Sigmoid colon (tissue), 7 donors: ENCODE results near the gene C2orf80. TPM values are rescaled to one million over a fixed set of nuclear protein-coding genes. Genes with fewer than 3 reads are reported as not detected.

Experiments used
- DNase-seq: peaks from one replicate; pipeline ENCODE4 v3.0.0-alpha.2; 2019
- H3K27ac ChIP-seq, 4 donors: fragments of 200-600 bp; sonication (generic); one replicate each; pipeline ENCODE4 v1.5.1; 2016 to 2019; ENCODE audit warnings: mild to moderate bottlenecking in 1 of 4
- H3K27me3 ChIP-seq, 3 donors: fragments of 200-600 bp; sonication (generic); one replicate each; pipeline ENCODE4 v1.5.1; 2019; ENCODE audit warnings: mild to moderate bottlenecking in 1 of 3
- H3K36me3 ChIP-seq, 4 donors: fragments of 200-600 bp; sonication (generic); one replicate each; pipeline ENCODE4 v1.5.1; 2016 to 2019
- H3K4me1 ChIP-seq, 4 donors: fragments of 200-600 bp; sonication (generic); one replicate each; pipeline ENCODE4 v1.5.1; 2017 to 2019
- H3K4me3 ChIP-seq, 4 donors: fragments of 200-600 bp; sonication (generic); one replicate each; pipeline ENCODE4 v1.5.1; 2017 to 2019; ENCODE audit warnings: mild to moderate bottlenecking in 2 of 4, moderate library complexity in 1 of 4
- H3K9me3 ChIP-seq, 4 donors: fragments of 200-600 bp in 3 of 4; sonication (generic) in 3 of 4; one replicate each; pipeline versions ENCODE4 v1.5.1 to v1.6.1; 2013 to 2019
- EP300 ChIP-seq, 4 donors: sonication (generic); formaldehyde crosslinking; IDR thresholded peaks; one replicate each; pipeline ENCODE4 v1.6.1; 2017; ENCODE audit warnings: antibody characterized with exemption in 4 of 4
- POLR2A ChIP-seq, 2 donors: fragments of 450-650 bp; IDR thresholded peaks; one replicate each; pipeline ENCODE4 v1.6.1; 2016; ENCODE audit warnings: antibody characterized with exemption in 2 of 2, mild to moderate bottlenecking in 2 of 2, moderate library complexity in 2 of 2
- POLR2AphosphoS5 ChIP-seq, 4 donors: sonication (generic); formaldehyde crosslinking; IDR thresholded peaks; one replicate each; pipeline ENCODE4 v1.6.1; 2017; ENCODE audit warnings: antibody characterized with exemption in 4 of 4
- WGBS, 2 donors: extraction: QIAGEN DNeasy Blood & Tissue Kit; methylation state at CpG; one replicate each; pipeline ENCODE4 v1.1.7; 2013; 5-methylcytosine and 5-hydroxymethylcytosine counted together
- intact Hi-C: fragments of 100-400 bp; cut with DNase I; formaldehyde crosslinking; loops from one replicate; pipeline ENCODE4 v1.15.1; 2023
- polyA plus RNA-seq, 3 donors: library from polyadenylated mRNA; stranded (reverse); fragments of 200-250 nt; gene quantifications; one replicate each; pipeline ENCODE4 v1.2.3, GENCODE V29; 2013
- total RNA-seq, 4 donors: library from RNA; depleted of rRNA; stranded (reverse); fragments of >200 nt; gene quantifications; one replicate each; pipeline ENCODE4 v1.1.0, GENCODE V29; 2016
- TF ChIP-seq, protein P1 (sequence below), 4 experiments: fragments of 450-650 bp in 3 of 4; fragments of 200-600 bp in 1 of 4; IDR thresholded peaks; one replicate each; pipeline ENCODE4 v1.5.1; 2016 to 2019; ENCODE audit warnings: antibody characterized with exemption in 4 of 4, mild to moderate bottlenecking in 3 of 4, moderate library complexity in 2 of 4
- donor health status: healthy with polysubstance abuse.
- donor health status: Bipolar disorder and iron deficiency.
- donor health status: healthy.

C2orf80 gene
- total and polyA plus RNA-seq, 7 donors: not detected

DNA sequence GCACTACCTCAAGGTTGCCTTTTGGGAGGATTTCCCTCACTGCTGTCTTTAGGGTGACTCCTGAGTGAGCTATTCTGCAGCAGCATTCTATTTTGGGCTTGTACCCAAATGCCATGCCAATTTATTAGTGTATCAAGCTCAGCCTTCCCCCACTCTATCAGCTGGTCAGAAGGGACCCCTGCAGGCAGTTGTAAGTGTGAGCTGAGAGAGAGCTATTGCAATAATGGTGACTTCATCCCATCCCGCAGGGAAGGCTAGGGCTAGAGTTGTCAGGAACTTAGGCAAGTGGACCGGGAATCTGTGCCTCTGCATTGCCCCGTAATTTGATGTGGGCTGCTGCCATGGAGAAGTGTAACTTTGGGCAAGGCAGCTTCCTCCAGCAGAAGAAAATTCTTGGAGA is 42.1 kb downstream of the C2orf80 start:
- Histone ChIP-seq H3K36me3 (no peaks in the 10 kb centered on the region), H3K4me3 (no peak overlapping the region), H3K27ac (no peak overlapping the region), H3K4me1 (no peaks in the 10 kb centered on the region), H3K27me3 (no peaks in the 10 kb centered on the region), H3K9me3 (peaks cover 0 to 2% (median 0%) of the 10 kb centered on the region in 4 donors)
- TF ChIP-seq, protein P1, sequence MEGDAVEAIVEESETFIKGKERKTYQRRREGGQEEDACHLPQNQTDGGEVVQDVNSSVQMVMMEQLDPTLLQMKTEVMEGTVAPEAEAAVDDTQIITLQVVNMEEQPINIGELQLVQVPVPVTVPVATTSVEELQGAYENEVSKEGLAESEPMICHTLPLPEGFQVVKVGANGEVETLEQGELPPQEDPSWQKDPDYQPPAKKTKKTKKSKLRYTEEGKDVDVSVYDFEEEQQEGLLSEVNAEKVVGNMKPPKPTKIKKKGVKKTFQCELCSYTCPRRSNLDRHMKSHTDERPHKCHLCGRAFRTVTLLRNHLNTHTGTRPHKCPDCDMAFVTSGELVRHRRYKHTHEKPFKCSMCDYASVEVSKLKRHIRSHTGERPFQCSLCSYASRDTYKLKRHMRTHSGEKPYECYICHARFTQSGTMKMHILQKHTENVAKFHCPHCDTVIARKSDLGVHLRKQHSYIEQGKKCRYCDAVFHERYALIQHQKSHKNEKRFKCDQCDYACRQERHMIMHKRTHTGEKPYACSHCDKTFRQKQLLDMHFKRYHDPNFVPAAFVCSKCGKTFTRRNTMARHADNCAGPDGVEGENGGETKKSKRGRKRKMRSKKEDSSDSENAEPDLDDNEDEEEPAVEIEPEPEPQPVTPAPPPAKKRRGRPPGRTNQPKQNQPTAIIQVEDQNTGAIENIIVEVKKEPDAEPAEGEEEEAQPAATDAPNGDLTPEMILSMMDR (IDR thresholded peaks at IDR 0.05): no peak
- no peak for TF ChIP-seq POLR2AphosphoS5 (IDR thresholded peaks at IDR 0.05)
- TF ChIP-seq POLR2A (IDR thresholded peaks at IDR 0.05): no peak
- no peak for TF ChIP-seq EP300 (IDR thresholded peaks at IDR 0.05)
- no peak for DNase-seq
- intact Hi-C loops: no loop called here
- 87 to 90% methylated on average over 3 of the region's 3 CpGs for WGBS, 2 donors

DNA sequence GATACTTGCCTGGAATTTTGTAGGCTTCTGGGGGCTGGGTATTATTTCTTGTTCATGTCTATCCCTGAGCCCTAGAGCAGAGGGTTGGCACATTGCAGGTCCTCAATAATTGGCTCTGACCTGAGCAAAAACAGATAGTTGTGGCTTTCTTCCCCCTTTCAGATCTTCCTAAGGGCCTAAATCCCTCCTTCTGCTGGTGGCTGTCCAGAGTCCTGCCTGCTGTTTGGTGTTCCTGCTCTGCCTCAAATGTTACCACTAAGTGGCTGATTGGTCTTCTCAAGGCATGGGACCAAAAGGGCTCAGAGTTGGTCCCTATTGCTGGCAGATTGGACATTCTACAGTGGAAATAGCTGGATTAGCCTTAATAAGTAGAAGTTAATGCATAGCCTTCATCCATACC is 42.8 kb downstream of the C2orf80 start:
- Histone ChIP-seq H3K9me3 (peaks cover 0 to 2% (median 0%) of the 10 kb centered on the region in 4 donors), H3K4me3 (no peak overlapping the region), H3K27me3 (no peaks in the 10 kb centered on the region), H3K36me3 (no peaks in the 10 kb centered on the region), H3K27ac (no peak overlapping the region), H3K4me1 (no peaks in the 10 kb centered on the region)
- DNase-seq: no peak
- intact Hi-C loops: no loop called here
- TF ChIP-seq EP300 (IDR thresholded peaks at IDR 0.05) (no peak), POLR2A (IDR thresholded peaks at IDR 0.05) (no peak), POLR2AphosphoS5 (IDR thresholded peaks at IDR 0.05) (no peak)
- TF ChIP-seq, protein P1 (IDR thresholded peaks at IDR 0.05): no peak

DNA sequence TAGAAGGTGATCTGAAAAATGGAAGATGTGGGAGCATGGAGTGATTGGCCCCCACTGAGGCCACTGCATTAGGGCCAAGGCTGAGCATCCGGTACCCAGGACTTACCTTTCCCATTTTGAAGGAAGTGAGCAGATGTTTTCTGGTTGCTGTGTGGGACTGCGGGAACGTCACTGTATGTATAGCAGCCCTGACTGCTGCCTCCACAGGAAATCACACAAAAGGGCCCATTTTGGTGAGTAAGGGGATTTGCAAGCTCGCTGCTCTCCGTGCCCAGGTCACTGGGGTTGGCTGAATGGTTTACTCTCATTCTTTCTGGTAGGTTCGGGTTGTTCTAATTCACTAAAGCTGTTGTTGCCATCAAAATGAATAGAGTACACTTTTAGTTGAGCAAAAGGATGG is 43.8 kb downstream of the C2orf80 start, which contains the start of gene CRYGB:
Gene CRYGB (minus strand): TSS at position 153 of the 400 bp plus-strand sequence. CDS start 38 bp downstream, at position 115.
- 73 to 87% methylated on average over 6 of the region's 6 CpGs for WGBS, 2 donors
- H3K36me3 ChIP-seq: no peaks in the 10 kb centered on the region
- no peak within 1 kb of the TSS for H3K4me3 ChIP-seq
- no peaks in the 10 kb centered on the region for H3K27me3 ChIP-seq
- intact Hi-C loops: no loop called here
- TF ChIP-seq POLR2AphosphoS5 (IDR thresholded peaks at IDR 0.05): no peak
- TF ChIP-seq, protein P1 (IDR thresholded peaks at IDR 0.05): no peak
- no peak for TF ChIP-seq POLR2A (IDR thresholded peaks at IDR 0.05)
- no peak for TF ChIP-seq EP300 (IDR thresholded peaks at IDR 0.05)
- H3K9me3 ChIP-seq: no peaks in the 10 kb centered on the region
- no peak for DNase-seq
- H3K4me1 ChIP-seq: no peaks in the 10 kb centered on the region
- no peak within 1 kb of the TSS for H3K27ac ChIP-seq

DNA sequence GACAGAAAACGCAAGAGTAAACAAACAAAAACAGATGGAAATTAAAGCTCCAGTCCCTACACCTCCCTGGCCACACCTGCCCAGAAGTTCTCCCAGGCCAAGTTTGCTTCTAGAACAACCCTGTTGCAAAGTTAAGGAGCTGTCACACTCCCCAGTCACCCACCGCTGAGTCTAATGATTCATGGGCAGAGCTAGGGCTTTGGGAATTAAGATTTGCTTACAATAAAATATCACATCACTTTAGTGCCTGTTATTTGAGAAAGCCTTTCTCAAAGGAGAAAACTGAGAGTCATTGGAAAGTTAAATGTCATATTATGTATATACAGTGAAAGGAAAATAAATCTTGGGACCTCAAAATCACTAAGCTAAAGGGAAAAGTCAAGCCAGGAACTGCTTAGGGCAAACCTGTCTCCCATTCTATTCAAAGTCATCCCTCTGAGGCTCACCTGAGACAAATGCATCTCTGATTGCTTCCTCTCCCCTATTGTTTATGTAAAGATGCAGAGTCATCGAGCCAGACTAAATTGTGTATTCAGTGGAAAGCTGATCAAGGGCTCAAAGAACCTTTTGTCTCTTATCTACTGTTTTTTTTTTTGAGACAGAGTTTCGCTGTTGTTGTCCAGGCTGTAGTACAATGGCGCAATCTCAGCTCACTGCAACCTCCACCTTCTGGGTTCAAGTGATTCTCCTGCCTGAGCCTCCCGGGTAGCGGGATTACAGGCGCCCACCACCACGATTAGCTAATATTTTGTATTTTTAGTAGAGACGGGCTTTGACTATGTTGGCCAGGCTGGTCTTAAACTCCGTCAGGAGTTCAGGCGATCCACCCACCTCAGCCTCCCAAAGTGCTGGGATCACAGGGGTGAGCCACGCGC is 46.7 kb downstream of the C2orf80 start:
- Histone ChIP-seq H3K9me3 (no peaks in the 10 kb centered on the region), H3K4me1 (no peaks in the 10 kb centered on the region), H3K4me3 (no peak overlapping the region), H3K27me3 (no peaks in the 10 kb centered on the region), H3K27ac (no peak overlapping the region), H3K36me3 (no peaks in the 10 kb centered on the region)
- no peak for DNase-seq
- TF ChIP-seq POLR2AphosphoS5 (IDR thresholded peaks at IDR 0.05): no peak
- no peak for TF ChIP-seq POLR2A (IDR thresholded peaks at IDR 0.05)
- TF ChIP-seq, protein P1 (IDR thresholded peaks at IDR 0.05): no peak
- 24 to 82% methylated on average over 12 to 14 of the region's 14 CpGs for WGBS, 2 donors
- intact Hi-C loops: no loop called here
